Naive B cell (primary cell): ENCODE measurements around the gene UQCRH. TPM values are rescaled to one million over a fixed set of nuclear protein-coding genes. Genes with fewer than 3 reads are reported as not detected.
"Not testable (repeated sequence)": the region's sequence is repeated elsewhere in the genome, so short reads cannot be mapped to it uniquely, and the experiment has no call there.

Experiments used
- ATAC-seq, 2 donors: fragments of 150-1000 bp; cut with Tn5 transposase; 2 replicates each; pipeline ENCODE4 v1.10.0; 2021; ENCODE audit warnings: low read depth in 2 of 2, mild to moderate bottlenecking in 2 of 2, moderate library complexity in 2 of 2
- DNase-seq: peaks from one replicate; pipeline ENCODE4 v3.0.0; 2022
- H3K27ac Mint-ChIP-seq, 6 donors: one replicate each; pipeline ENCODE4 v1.8.0; 2020 to 2022; ENCODE audit warnings: mild to moderate bottlenecking in 6 of 6, mixed read lengths in 6 of 6, moderate library complexity in 5 of 6, inconsistent platforms in 2 of 6
- H3K27me3 Mint-ChIP-seq, 3 donors: one replicate each; pipeline ENCODE4 v1.8.0; 2021 to 2022; ENCODE audit warnings: mixed read lengths in 3 of 3, mild to moderate bottlenecking in 1 of 3
- H3K36me3 Mint-ChIP-seq, 2 donors: one replicate each; pipeline ENCODE4 v1.8.0; 2020 to 2022; ENCODE audit warnings: mixed read lengths in 2 of 2, inconsistent platforms in 1 of 2, mild to moderate bottlenecking in 1 of 2
- H3K4me1 Mint-ChIP-seq, 3 donors: one replicate each; pipeline ENCODE4 v1.8.0; 2020 to 2022; ENCODE audit warnings: mixed read lengths in 3 of 3, inconsistent platforms in 1 of 3, mild to moderate bottlenecking in 1 of 3, moderate library complexity in 1 of 3
- H3K4me3 Mint-ChIP-seq, 8 donors: one replicate each; pipeline ENCODE4 v1.8.0; 2020 to 2022; ENCODE audit warnings: mild to moderate bottlenecking in 8 of 8, mixed read lengths in 8 of 8, moderate library complexity in 8 of 8, inconsistent platforms in 2 of 8
- H3K9me3 Mint-ChIP-seq, 7 donors: one replicate each; pipeline ENCODE4 v1.8.0; 2020 to 2022; ENCODE audit warnings: mixed read lengths in 7 of 7, mild to moderate bottlenecking in 5 of 7, inconsistent platforms in 2 of 7, moderate library complexity in 1 of 7
- polyA plus RNA-seq, 6 donors: library from polyadenylated mRNA; unstranded; fragments of 300-500 nt; fragmentation: Illumina TruSeq; gene quantifications; one replicate each; pipeline ENCODE4 v1.2.3, GENCODE V29; 2021; ENCODE audit warnings: low read depth in 6 of 6

UQCRH gene
- polyA plus RNA-seq, 6 donors from 2014 or later = 280 to 322 (median 304) TPM

- ATAC-seq (no peak), DNase-seq (no peak)
- no peak overlapping the region for H3K27ac Mint-ChIP-seq
- H3K36me3 Mint-ChIP-seq = peaks cover 0 to 14% of the 10 kb centered on the region in 2 donors
- no peaks in the 10 kb centered on the region for H3K27me3 Mint-ChIP-seq
- peaks cover 27 to 52% (median 47%) of the 10 kb centered on the region in 3 donors for H3K4me1 Mint-ChIP-seq
- H3K9me3 Mint-ChIP-seq = no peaks in the 10 kb centered on the region
- peak overlapping the region in 2 of 8 donors; percentile 56 to 61 for H3K4me3 Mint-ChIP-seq
Observed at GRCh38 chr1:46306159-46306530, 2.6 kb downstream of the UQCRH start.

GRCh38 chr1:46309401-46310159, 6.1 kb downstream of the UQCRH start:
- Mint-ChIP-seq H3K27ac (no peak overlapping the region), H3K4me1 (peaks cover 11 to 34% (median 19%) of the 10 kb centered on the region in 3 donors), H3K27me3 (no peaks in the 10 kb centered on the region), H3K9me3 (no peaks in the 10 kb centered on the region), H3K36me3 (peaks cover 2 to 18% of the 10 kb centered on the region in 2 donors), H3K4me3 (peak overlapping the region in 1 of 8 donors; percentile 11)
- DNase-seq = no peak
- no peak for ATAC-seq

GRCh38 chr1:46310321-46310720, 6.8 kb downstream of the UQCRH start:
- ATAC-seq (no peak), DNase-seq (no peak)

GRCh38 chr1:46315669-46316403, 12.3 kb downstream of the UQCRH start:
- no peaks in the 10 kb centered on the region for H3K9me3 Mint-ChIP-seq

More at GRCh38 chr1:46310321-46310720, 6.8 kb downstream of the UQCRH start:
- H3K27ac Mint-ChIP-seq = no peak overlapping the region
- peak overlapping the region in 1 of 8 donors; percentile 15 for H3K4me3 Mint-ChIP-seq
- H3K9me3 Mint-ChIP-seq = no peaks in the 10 kb centered on the region
- H3K4me1 Mint-ChIP-seq = peaks cover 11 to 26% (median 19%) of the 10 kb centered on the region in 3 donors
- no peaks in the 10 kb centered on the region for H3K27me3 Mint-ChIP-seq
- H3K36me3 Mint-ChIP-seq = peaks cover 4 to 22% of the 10 kb centered on the region in 2 donors

GRCh38 chr1:46317323-46317722, 13.8 kb downstream of the UQCRH start:
- no peaks in the 10 kb centered on the region for H3K27me3 Mint-ChIP-seq

More at GRCh38 chr1:46315669-46316403, 12.3 kb downstream of the UQCRH start:
- Mint-ChIP-seq H3K27me3 (no peaks in the 10 kb centered on the region), H3K36me3 (peaks cover 8 to 11% of the 10 kb centered on the region in 2 donors), H3K27ac (peak overlapping the region in 1 of 6 donors; percentile 7), H3K4me3 (no peak overlapping the region), H3K4me1 (peaks cover 0 to under 1% (median 0%) of the 10 kb centered on the region in 3 donors)
- DNase-seq (no peak), ATAC-seq (no peak)

GRCh38 chr1:46319301-46319700, 15.8 kb downstream of the UQCRH start:
- not testable (repeated sequence) for H3K4me3 Mint-ChIP-seq, H3K4me1 Mint-ChIP-seq, H3K27ac Mint-ChIP-seq, DNase-seq, ATAC-seq, H3K9me3 Mint-ChIP-seq, H3K27me3 Mint-ChIP-seq
- H3K36me3 Mint-ChIP-seq = peaks cover 7 to 11% of the 10 kb centered on the region in 2 donors

More at GRCh38 chr1:46317323-46317722, 13.8 kb downstream of the UQCRH start:
- no peak overlapping the region for H3K27ac Mint-ChIP-seq
- DNase-seq (no peak), ATAC-seq (no peak)
- H3K4me3 Mint-ChIP-seq = no peak overlapping the region
- no peaks in the 10 kb centered on the region for H3K9me3 Mint-ChIP-seq
- H3K4me1 Mint-ChIP-seq = peaks cover 0 to 6% (median 2%) of the 10 kb centered on the region in 3 donors
- H3K36me3 Mint-ChIP-seq = peaks cover 8 to 11% of the 10 kb centered on the region in 2 donors

GRCh38 chr1:46319960-46320914, 16.7 kb downstream of the UQCRH start:
- not testable (repeated sequence) for H3K36me3 Mint-ChIP-seq, H3K27me3 Mint-ChIP-seq, DNase-seq, H3K27ac Mint-ChIP-seq, ATAC-seq, H3K9me3 Mint-ChIP-seq, H3K4me3 Mint-ChIP-seq, H3K4me1 Mint-ChIP-seq

GRCh38 chr1:46322191-46322590, 18.7 kb downstream of the UQCRH start:
- DNase-seq, ATAC-seq, H3K36me3 Mint-ChIP-seq, H3K27ac Mint-ChIP-seq, H3K4me3 Mint-ChIP-seq, H3K27me3 Mint-ChIP-seq: not testable (repeated sequence)
- Mint-ChIP-seq H3K9me3 (peaks cover 2 to 22% (median 8%) of the 10 kb centered on the region in 7 donors), H3K4me1 (peaks cover 0 to 11% (median 6%) of the 10 kb centered on the region in 3 donors)

GRCh38 chr1:46325285-46326076, 22.0 kb downstream of the UQCRH start:
- DNase-seq, H3K4me3 Mint-ChIP-seq, H3K27me3 Mint-ChIP-seq, H3K36me3 Mint-ChIP-seq: not testable (repeated sequence)
- H3K9me3 Mint-ChIP-seq = peaks cover 2 to 26% (median 8%) of the 10 kb centered on the region in 7 donors
- peaks cover 0 to 11% (median 6%) of the 10 kb centered on the region in 3 donors for H3K4me1 Mint-ChIP-seq
- H3K27ac Mint-ChIP-seq = peak overlapping the region in 4 of 6 donors; percentile 32 to 85 (median 44)
- peak in 1 of 2 donors; percentile 30 for ATAC-seq

GRCh38 chr1:46328182-46328581, 24.7 kb downstream of the UQCRH start:
- H3K27me3 Mint-ChIP-seq, H3K4me3 Mint-ChIP-seq, H3K36me3 Mint-ChIP-seq, ATAC-seq, DNase-seq, H3K27ac Mint-ChIP-seq: not testable (repeated sequence)
- H3K9me3 Mint-ChIP-seq = peaks cover 2 to 26% (median 8%) of the 10 kb centered on the region in 7 donors
- peaks cover 8 to 25% (median 13%) of the 10 kb centered on the region in 3 donors for H3K4me1 Mint-ChIP-seq

GRCh38 chr1:46329807-46330206, 26.3 kb downstream of the UQCRH start:
- Mint-ChIP-seq H3K4me1 (peaks cover 8 to 25% (median 13%) of the 10 kb centered on the region in 3 donors), H3K27ac (peak overlapping the region in 1 of 6 donors; percentile 62), H3K9me3 (peaks cover 2 to 26% (median 8%) of the 10 kb centered on the region in 7 donors)
- ATAC-seq, H3K36me3 Mint-ChIP-seq, DNase-seq, H3K27me3 Mint-ChIP-seq, H3K4me3 Mint-ChIP-seq: not testable (repeated sequence)

- not testable (repeated sequence) for H3K4me3 Mint-ChIP-seq, H3K27me3 Mint-ChIP-seq, DNase-seq, H3K36me3 Mint-ChIP-seq, ATAC-seq
- peaks cover 8 to 21% (median 13%) of the 10 kb centered on the region in 3 donors for H3K4me1 Mint-ChIP-seq
- peaks cover 1 to 21% (median 6%) of the 10 kb centered on the region in 7 donors for H3K9me3 Mint-ChIP-seq
- H3K27ac Mint-ChIP-seq = peak overlapping the region in 1 of 6 donors; percentile 89
Observed at GRCh38 chr1:46330381-46330780, 26.9 kb downstream of the UQCRH start.
